Measurements from ENCODE around the gene OAS2.

The OAS2 gene

DNA sequence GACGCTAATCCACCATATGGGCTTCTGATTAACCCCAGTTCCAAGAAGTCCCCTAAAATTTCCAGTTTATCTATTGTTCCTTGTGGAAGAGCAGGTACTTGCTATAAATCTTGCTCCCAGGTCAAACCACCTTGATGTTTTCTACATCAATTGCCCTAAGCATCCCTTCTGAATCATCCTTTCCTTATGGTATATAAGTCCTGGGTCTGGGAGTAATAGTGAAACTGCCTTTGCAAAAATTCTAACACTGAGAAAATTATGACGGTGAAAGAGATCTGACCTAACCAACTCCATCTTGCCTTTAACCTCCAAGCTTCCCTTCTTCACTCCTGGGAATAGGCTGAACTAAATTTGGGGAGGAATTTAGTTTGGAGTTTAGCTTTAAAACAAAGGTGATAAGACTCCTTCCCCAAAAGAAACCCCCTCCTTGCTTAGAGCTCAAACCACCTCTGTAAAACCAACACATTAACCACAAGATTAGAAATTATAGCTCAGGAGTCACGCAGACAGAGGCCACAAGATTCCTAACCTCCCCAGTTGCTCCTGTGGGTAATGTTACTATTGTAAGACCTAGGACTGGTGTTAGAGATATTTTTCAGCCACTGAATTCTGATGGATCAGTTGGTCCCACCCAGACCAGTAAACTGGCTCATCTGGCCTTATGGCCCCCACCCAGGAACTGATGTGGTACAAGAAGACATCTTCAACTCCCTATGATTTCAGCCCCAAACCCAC is 44.4 kb downstream of the OAS2 start:
- DNase-seq = no peak

GRCh38 chr12:113027726-113028125 is 49.4 kb downstream of the OAS2 start:
- DNase-seq = no peak

- DNase-seq = peak; percentile 83
Measured at GRCh38 chr12:113030875-113031525, 52.7 kb downstream of the OAS2 start.

- DNase-seq = no peak
Measured at GRCh38 chr12:113039911-113040445, 61.7 kb downstream of the OAS2 start.

GRCh38 chr12:113040722-113041171 is 62.4 kb downstream of the OAS2 start:
- no peak for DNase-seq

- no peak for DNase-seq
Measured at GRCh38 chr12:113041560-113041959, 63.2 kb downstream of the OAS2 start.

- DNase-seq = no peak
Measured at GRCh38 chr12:113043240-113043639, 64.9 kb downstream of the OAS2 start.

GRCh38 chr12:113044516-113044915 is 66.2 kb downstream of the OAS2 start:
- DNase-seq = no peak

DNA sequence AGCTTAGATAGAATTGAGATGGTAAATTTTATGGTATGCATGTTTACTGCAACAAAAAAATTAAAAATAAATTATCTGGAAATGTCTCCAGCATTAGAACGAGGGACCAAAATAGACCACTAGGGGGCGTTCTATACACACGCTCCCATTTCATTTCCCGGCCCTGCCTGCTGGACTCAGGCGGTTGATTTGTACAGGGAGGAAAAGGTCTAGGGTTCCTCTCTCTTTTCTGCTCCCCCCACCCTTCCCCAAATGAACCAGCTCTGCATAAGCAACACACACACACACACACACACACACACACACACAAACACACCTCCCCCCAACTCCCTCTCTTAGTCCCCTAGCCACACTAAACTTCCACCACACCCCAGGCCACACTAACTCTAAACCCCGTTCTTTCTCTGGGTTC is 70.4 kb downstream of the OAS2 start:
- peak; percentile 91 for DNase-seq

- DNase-seq = peak; percentile 75
Measured at GRCh38 chr12:113049976-113050742, 71.8 kb downstream of the OAS2 start.

- no peak for DNase-seq
Measured at GRCh38 chr12:113050795-113051194, 72.5 kb downstream of the OAS2 start.

- DNase-seq = no peak
Measured at GRCh38 chr12:113051759-113052158, 73.4 kb downstream of the OAS2 start.

DNA sequence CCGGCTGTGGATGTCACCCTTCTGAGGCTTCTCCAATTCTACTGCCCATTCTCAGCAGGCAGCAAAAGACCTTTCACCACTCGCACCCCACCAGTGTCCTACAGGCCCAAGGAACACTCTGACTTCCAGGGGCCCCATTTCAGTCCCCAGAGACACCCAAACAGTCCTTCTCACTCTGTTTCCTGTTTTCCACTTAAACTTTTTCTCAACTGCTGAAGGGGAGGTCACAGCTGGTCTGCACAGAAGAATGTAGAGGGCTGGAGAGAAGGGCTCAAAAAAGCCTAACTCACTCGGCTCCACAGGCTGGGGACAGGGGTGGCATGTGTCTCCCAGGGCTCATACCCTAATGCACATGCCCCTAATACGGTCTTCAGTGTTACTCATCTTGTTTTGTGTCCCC is 74.0 kb downstream of the OAS2 start:
- no peak for DNase-seq

- DNase-seq = no peak
Measured at GRCh38 chr12:113054948-113055486, 76.7 kb downstream of the OAS2 start.

- DNase-seq = no peak
Measured at GRCh38 chr12:113055594-113056380, 77.5 kb downstream of the OAS2 start.

- DNase-seq = no peak
Measured at GRCh38 chr12:113056381-113056630, 78.0 kb downstream of the OAS2 start.

DNA sequence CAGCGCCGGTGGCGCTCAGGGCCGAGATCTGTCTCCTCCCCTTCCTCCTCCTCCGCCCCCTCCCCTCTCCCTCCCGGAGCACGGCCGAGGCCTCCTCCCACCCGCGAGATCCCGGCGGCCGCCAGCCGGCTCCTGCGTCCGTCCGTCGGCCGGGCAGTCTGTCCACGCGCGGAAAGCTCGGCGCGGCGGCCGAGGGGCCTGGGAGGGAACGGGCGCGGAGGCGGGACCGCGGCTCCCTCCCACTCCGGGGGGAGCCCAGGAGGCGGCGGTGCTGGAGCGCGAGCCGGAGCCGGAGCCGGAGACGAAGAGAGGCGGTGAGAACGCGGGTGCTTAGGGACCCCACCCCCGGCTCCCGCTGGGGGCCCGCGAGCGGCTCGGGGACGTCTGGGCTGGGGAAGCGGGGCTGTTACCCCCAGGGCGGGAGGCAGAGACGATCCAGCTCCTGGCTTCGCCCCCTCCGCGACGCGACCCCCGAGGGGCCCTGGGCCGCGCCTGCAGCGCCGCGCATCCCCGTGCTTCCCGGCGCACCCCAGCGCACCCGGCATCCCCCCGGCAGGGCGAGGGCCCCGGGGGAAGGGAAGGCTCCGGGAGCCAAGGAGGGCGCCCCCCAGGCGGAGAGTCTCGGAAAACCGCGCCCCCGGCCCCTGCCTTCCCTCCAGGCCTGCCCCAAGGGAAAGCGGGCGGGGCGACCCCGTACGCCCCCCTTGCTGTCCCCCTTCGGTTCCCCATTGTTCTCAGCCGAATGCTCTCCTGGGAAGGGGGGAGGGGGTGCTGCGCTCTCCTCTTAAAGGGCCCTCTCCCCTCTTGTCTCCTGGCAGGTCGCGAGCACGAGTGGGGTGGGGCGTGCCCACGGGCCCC is 78.5 kb downstream of the OAS2 start, which contains the start of gene DTX1:
DTX1 (plus strand) TSS at position 100 of the 858 bp plus-strand sequence. CDS start 1,463 bp downstream, outside the sequence.
- DNase-seq = no peak

DNA sequence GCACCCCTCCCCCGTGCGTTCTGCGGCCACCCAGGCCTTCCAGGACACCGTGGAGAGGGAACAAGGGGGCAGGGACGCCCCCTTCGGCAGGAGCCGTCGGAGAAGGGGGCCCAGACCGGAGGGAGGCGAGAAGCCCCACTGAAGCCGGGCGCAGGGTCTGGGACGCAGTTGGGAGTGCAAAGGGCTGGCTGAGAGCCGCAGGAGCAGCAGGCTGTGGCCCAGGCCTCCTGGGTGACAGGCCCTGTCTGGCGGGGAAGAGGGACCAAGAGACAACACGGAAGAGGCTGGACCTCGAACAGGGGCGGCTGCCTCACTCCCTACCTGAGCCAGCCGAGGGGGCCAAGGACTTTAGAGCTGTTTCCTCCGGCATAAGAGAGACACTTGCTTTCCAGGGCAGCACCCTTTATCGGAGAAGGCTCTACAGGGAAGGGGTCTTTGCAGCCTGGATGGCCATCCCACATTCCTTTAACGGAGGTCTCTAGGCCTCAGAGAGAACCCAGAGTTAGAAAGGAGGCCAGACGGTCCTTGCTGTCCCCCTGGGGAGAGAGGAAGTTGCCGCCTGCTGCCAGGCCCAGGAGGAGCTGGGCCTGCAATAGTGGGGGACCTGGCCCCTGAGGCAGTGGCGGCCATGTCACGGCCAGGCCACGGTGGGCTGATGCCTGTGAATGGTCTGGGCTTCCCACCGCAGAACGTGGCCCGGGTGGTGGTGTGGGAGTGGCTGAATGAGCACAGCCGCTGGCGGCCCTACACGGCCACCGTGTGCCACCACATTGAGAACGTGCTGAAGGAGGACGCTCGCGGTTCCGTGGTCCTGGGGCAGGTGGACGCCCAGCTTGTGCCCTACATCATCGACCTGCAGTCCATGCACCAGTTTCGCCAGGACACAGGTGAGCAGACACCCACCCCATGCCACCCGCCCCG is 79.5 kb downstream of the OAS2 start:
- DNase-seq = no peak

DNA sequence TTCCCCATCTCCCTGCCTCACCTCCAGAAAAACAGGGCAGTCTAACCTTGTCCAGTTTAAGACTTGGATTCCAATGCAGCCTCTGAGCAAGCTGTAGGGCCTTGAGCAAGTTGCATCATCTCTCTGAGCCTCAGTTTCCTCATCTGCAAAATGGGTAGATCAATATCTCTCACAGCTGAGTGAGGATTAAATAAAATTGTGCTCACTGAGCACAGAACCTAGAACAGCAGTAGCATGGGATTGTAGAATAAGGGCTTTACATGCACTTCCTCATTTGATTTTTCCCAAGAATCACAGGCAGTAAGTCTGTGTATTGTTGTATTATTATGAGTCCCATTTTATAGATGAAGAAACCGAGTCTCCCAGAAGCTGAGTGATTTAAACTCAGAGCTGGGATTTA is 80.2 kb downstream of the OAS2 start:
- no peak for DNase-seq

- DNase-seq = no peak
Measured at GRCh38 chr12:113059071-113059595, 80.8 kb downstream of the OAS2 start.

Measured in NCI-H510A treated with DMSO at 0.1 percent for 48 hours (cell line).